Measurements from ENCODE around the gene SLC18A2. TPM values are rescaled to one million over a fixed set of nuclear protein-coding genes. Genes with fewer than 3 reads are reported as not detected.

SLC18A2 gene
- total and polyA plus RNA-seq, 10 of the 15 experiments (the other 5 are each of a cell fraction or from before 2014, with no cell fraction given): 0.06 to 1.1 (median 0.25) TPM; not detected in 5

- no peak for TF ChIP-seq PRDM15 (CRISPR knock-in tag; IDR thresholded peaks at IDR 0.05)
- no peak for TF ChIP-seq NFYB (IDR thresholded peaks at IDR 0.05; ENCODE audit: insufficient read depth, low read depth, low read length)
These were observed 16.0 kb downstream of the SLC18A2 start (continued) for GRCh38 chr10:117256910-117257309.

- POLR2A ChIA-PET: no interaction called here
- WGBS (ENCODE audit: insufficient coverage, insufficient replicate concordance, low lambda C conversion rate, missing lambda C conversion rate): 62% methylated on average over 3 of the region's 3 CpGs
- intact Hi-C loops (cut with micrococcal nuclease; ENCODE audit: unreplicated experiment): no loop called here
- no TSS peak for BruUV-seq (replicated peaks)
- Histone ChIP-seq H3K4me3 (no peak overlapping the region), H3K27ac (ENCODE audit: control insufficient read depth, insufficient read depth) (no peak overlapping the region), H3K4me2 (ENCODE audit: control insufficient read depth, insufficient read depth) (no peak overlapping the region), H3K4me1 (ENCODE audit: control insufficient read depth, insufficient read depth, low read length) (no peaks in the 10 kb centered on the region), H3K27me3 (replicated peaks in 1 of 2; ENCODE audit: control insufficient read depth in 2 of 2, insufficient read depth in 2 of 2, low read length in 1 of 2) (peaks cover 0 to 3% of the 10 kb centered on the region in 2 experiments; a peak in 1 of 4 replicates), H3K9me3 (replicated peaks; ENCODE audit: control insufficient read depth, insufficient read depth, low read length) (no peaks in the 10 kb centered on the region), H3K9ac (ENCODE audit: control insufficient read depth, insufficient read depth, low read length) (no peak overlapping the region), H3K36me3 (ENCODE audit: control insufficient read depth in 2 of 2, insufficient read depth in 2 of 2, low read length in 1 of 2) (no peaks in the 10 kb centered on the region), H3K79me2 (ENCODE audit: control insufficient read depth, insufficient read depth, low read length) (no peaks in the 10 kb centered on the region), H4K20me1 (ENCODE audit: control insufficient read depth, insufficient read depth) (no peaks in the 10 kb centered on the region), H2AFZ (ENCODE audit: control insufficient read depth, low read depth, low read length) (no peak overlapping the region)
- SMC1A ChIA-PET (ENCODE audit: uncharacterized antibody, unreplicated experiment): no interaction called here
- CTCF ChIA-PET: no interaction called here
- RAD21 ChIA-PET (ENCODE audit: unreplicated experiment): no interaction called here
- DNase-seq (ENCODE audit: low read depth, low spot score) (no peak), FAIRE-seq (no peak), ATAC-seq (no peak)
- in situ Hi-C loops (cut with MboI): no loop called here
- TF ChIP-seq CTCF (IDR thresholded peaks at IDR 0.05 in 2 of 3, conservative IDR thresholded peaks at IDR 0.05 in 1 of 3; ENCODE audit: control insufficient read depth in 2 of 3, extremely low read depth in 1 of 3, insufficient read depth in 1 of 3, low read depth in 3 of 3, low read length in 3 of 3) (no peak), RCOR1 (conservative IDR thresholded peaks at IDR 0.05; ENCODE audit: low read depth, low read length) (no peak), CHD4 (IDR thresholded peaks at IDR 0.05) (no peak), MTA2 (IDR thresholded peaks at IDR 0.05; ENCODE audit: low read depth) (no peak), BACH1 (IDR thresholded peaks at IDR 0.05; ENCODE audit: borderline replicate concordance) (no peak), ZNF384 (IDR thresholded peaks at IDR 0.05; ENCODE audit: borderline replicate concordance, low read depth, low read length) (no peak), TCF7 (IDR thresholded peaks at IDR 0.05; ENCODE audit: borderline replicate concordance) (no peak), IRF4 (IDR thresholded peaks at IDR 0.05; ENCODE audit: low read depth, low read length) (no peak), ZNF622 (IDR thresholded peaks at IDR 0.05) (no peak), SIN3A (IDR thresholded peaks at IDR 0.05; ENCODE audit: low read depth, low read length) (no peak), YBX1 (IDR thresholded peaks at IDR 0.05) (no peak), TARDBP (IDR thresholded peaks at IDR 0.05; ENCODE audit: borderline replicate concordance) (no peak), CHD2 (IDR thresholded peaks at IDR 0.05; ENCODE audit: borderline replicate concordance, low read depth, low read length) (no peak), PKNOX1 (IDR thresholded peaks at IDR 0.05) (no peak), HSF1 (IDR thresholded peaks at IDR 0.05; ENCODE audit: low read depth, low read length) (no peak)
These were observed 16.8 kb downstream of the SLC18A2 start for GRCh38 chr10:117257721-117258120.

Measured in GM12878 (cell line).